GM18508 (cell line): ENCODE results near the gene SLMAP.

Source experiments
- ATAC-seq: cut with Tn5 transposase; IDR thresholded peaks from one replicate; pipeline ENCODE4 v1.9.1; 2021; ENCODE audit warnings: moderate number of reproducible peaks; ENCODE audit not compliant: insufficient read depth, unreplicated experiment

Gene SLMAP

GRCh38 chr3:57755741-57756527 is at the start of gene SLMAP:
Gene SLMAP (plus strand): TSS chr3:57756309. CDS start chr3:57757652, 1,343 bp downstream.
- ATAC-seq: peak; percentile 72

DNA sequence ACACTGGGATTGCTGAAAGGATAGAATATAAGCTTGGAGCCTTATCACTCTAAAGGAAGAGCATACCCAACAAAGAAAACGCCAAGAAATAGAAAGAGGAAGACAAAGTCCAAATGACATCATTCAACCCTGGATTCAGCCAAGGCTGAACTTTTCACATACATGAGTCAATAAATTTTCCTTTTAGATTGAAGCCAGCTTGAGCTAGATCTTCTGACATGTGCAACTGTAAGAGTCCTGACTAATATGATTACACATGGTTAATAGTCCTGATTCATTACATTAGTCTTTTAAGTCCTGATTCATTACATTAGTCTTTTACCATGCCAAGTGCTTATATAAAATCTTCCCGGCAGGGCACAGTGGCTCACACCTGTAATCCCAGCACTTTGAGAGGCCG is 49.6 kb upstream of the SLMAP start:
- ATAC-seq: no peak

DNA sequence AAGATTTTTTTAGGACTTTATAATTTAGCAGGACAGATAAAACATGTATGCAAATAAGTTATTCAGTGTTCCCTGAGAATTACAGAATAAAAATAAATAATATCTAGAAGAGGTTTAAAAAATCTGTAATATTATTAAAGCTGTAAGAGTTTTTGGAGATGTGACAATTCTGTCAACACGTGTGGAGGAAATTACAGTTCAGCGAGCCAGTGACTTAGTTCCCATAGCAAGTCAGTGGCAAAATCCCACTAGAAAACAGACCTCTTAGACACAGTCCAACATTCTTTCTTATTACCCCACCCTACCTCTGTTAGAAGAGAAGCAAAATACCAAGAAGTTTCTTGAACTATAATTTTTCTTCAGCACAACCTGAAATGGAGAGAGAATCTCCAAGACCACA is 47.1 kb upstream of the SLMAP start:
- no peak for ATAC-seq

GRCh38 chr3:57709559-57709958 is 46.5 kb upstream of the SLMAP start:
- no peak for ATAC-seq

DNA sequence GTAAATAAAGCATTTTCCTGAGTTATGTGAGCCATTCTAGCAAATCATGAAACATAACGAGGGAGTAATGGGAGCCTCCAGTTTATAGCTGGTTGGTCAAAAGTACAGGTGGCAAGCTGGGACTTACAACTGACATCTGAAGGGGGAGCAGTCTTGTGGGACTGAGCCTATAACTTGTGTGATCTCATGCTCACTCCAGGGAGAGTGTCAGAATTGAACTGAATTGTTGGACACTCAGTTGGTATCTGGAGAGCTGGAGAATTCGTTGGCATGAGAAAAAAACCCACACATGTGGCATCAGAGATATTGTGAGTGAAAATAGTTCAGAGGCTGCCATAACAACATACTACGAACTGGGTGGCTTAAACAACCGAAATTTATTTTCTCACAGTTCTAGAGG is 40.4 kb upstream of the SLMAP start:
- ATAC-seq: no peak

DNA sequence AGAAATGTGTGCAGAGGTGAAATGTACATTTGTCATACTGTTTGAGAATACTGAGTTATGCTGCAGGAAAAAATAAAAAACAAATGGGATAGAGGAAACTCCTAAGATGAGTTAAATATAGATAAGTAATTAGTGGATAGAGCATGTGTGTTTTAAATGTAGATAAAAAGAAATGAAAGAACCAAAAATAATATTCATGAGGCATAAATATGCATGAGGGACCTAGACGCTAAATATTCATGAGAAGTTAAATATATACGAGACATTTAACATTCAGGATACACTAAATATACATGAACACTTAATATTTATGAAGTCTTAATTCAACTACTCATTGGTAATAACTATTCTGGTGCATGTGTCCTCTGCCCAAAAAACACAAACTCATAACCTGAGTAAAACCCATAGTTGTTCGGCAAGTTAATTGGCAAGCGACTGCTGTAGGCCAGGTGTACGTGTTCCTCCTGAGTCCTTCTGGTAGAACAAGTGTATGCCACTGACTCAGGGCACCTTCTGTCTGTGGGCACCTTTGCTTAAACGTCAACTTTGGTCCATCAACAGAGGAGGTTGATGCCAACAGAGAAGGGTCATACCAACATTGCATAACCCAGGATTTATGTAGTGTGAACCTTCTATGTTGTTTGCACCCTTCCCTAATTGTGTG is 38.8 kb upstream of the SLMAP start:
- ATAC-seq: no peak

- ATAC-seq: no peak
Measured at GRCh38 chr3:57718118-57718517, 38.0 kb upstream of the SLMAP start.

GRCh38 chr3:57726397-57726796 is 29.7 kb upstream of the SLMAP start:
- no peak for ATAC-seq

DNA sequence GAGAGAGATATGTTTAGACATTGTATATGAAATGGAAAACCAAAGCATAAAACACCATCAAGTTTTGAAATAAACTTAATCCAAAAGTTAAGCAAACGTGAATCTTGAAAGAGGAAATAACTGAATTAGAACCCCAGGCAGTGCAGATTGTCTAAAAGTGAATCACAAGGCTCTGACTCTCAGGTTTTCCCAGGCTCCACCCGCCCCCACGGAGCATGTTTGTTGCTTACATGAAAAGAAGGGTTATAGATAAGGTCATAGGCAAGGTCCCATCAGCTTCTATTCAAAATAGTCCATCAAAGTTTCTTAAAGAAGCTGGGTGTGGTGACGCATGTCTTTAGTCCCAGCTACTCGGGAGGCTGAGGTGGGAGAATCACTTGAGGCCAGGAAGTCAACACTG is 29.0 kb upstream of the SLMAP start:
- no peak for ATAC-seq

GRCh38 chr3:57729334-57730045 is 26.6 kb upstream of the SLMAP start:
- no peak for ATAC-seq

GRCh38 chr3:57730682-57731081 is 25.4 kb upstream of the SLMAP start:
- ATAC-seq: no peak

GRCh38 chr3:57731311-57731710 is 24.8 kb upstream of the SLMAP start:
- ATAC-seq: no peak

- ATAC-seq: no peak
Measured at GRCh38 chr3:57733790-57734189, 22.3 kb upstream of the SLMAP start.

DNA sequence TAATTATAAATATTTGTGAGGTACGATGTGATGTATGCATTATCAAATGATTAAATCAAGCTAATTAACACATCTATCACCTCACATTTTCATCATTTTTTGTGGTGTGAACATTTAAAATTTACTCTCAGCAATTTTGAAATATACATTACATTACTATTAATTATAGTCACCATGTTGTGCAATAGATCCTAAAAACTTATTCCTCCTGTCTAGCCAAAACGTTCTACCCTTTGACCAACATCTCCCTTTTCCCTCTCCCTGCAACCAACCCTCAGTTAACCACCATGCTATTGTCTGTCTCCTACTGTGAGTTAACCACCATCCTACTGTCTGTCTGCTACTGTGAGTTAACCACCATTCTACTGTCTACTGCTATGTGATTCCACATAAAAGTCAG is 20.7 kb upstream of the SLMAP start:
- ATAC-seq: no peak

GRCh38 chr3:57737840-57738239 is 18.3 kb upstream of the SLMAP start:
- no peak for ATAC-seq

GRCh38 chr3:57738391-57738790 is 17.7 kb upstream of the SLMAP start:
- ATAC-seq: no peak

- no peak for ATAC-seq
Measured at GRCh38 chr3:57740027-57740426, 16.1 kb upstream of the SLMAP start.

DNA sequence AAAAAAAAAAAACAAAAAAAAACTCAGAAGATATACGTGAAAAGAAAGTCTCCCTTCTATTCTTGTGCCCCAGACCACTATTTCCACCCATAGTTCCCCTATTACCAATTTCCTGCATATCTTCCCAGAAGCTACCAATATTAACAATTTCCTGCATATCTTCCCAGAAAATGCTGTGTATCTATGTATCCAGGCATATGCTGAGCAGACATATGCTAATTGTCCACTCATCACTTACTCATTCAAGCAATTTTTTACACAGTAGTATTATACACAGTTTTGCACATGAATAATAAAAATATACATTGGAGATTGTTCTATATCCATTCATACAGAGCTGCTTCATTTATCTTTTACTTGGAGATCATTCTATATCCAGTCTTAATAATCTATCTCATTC is 12.6 kb upstream of the SLMAP start:
- ATAC-seq: no peak

DNA sequence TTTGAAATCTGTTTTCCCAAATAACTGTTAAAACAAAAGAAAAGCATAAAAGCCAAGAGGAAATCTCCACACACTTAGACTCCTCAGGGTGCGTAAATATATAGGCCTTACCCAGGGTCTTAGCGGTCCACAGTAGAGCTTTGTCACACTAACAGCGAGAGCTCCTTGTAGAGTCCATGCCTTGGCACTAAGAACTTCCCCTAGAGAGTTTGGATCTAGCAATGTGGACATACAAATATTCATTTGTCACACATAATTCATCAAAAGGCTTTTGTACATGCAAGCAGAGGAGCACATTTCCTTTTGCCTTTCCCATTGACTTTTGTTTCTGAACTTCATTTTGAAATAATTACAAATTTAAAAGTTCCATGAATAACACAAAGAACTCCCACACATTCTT is 11.0 kb upstream of the SLMAP start:
- no peak for ATAC-seq

- no peak for ATAC-seq
Measured at GRCh38 chr3:57746156-57747010, 9.7 kb upstream of the SLMAP start.
